Stimulated activated naive CD8-positive, alpha-beta T cell treated with anti-CD3 and anti-CD28 coated beads, Interleukin-15, Interleukin-2, amounts not matched to agents 100 U/mL and 50 U/mL, for 24 hours (primary cell): ENCODE data around the gene CHD9.
"Not testable (repeated sequence)": the region's sequence is repeated elsewhere in the genome, so short reads cannot be mapped to it uniquely, and the experiment has no call there.

ENCODE experiments used
- ATAC-seq: fragments of 150-1000 bp; cut with Tn5 transposase; one replicate; pipeline ENCODE4 v1.10.0; 2021
- DNase-seq: peaks from one replicate; pipeline ENCODE4 v3.0.0; 2021

CHD9 gene

GRCh38 chr16:53131363-53132071 is 76.7 kb downstream of the CHD9 start:
- ATAC-seq: peak; percentile 27
- DNase-seq: peak; percentile 72

GRCh38 chr16:53132406-53132805 is 77.6 kb downstream of the CHD9 start:
- ATAC-seq (no peak), DNase-seq (no peak)

GRCh38 chr16:53135329-53135728 is 80.5 kb downstream of the CHD9 start:
- no peak for ATAC-seq

GRCh38 chr16:53142823-53143568 is 88.2 kb downstream of the CHD9 start:
- ATAC-seq (no peak), DNase-seq (no peak)

More at GRCh38 chr16:53135329-53135728, 80.5 kb downstream of the CHD9 start:
- DNase-seq: no peak

GRCh38 chr16:53147500-53148065 is 92.8 kb downstream of the CHD9 start:
- no peak for ATAC-seq
- DNase-seq: no peak

- ATAC-seq (no peak), DNase-seq (no peak)
Measured at GRCh38 chr16:53150769-53151168, 96.0 kb downstream of the CHD9 start.

- ATAC-seq: no peak
Measured at GRCh38 chr16:53152329-53152728, 97.5 kb downstream of the CHD9 start.

GRCh38 chr16:53153130-53153529 is 98.3 kb downstream of the CHD9 start:
- no peak for ATAC-seq
- no peak for DNase-seq

More at GRCh38 chr16:53152329-53152728, 97.5 kb downstream of the CHD9 start:
- DNase-seq: no peak

- ATAC-seq: no peak
Measured at GRCh38 chr16:53154513-53154912, 99.7 kb downstream of the CHD9 start.

GRCh38 chr16:53156516-53156915 is 101.7 kb downstream of the CHD9 start:
- DNase-seq (no peak), ATAC-seq (no peak)

More at GRCh38 chr16:53154513-53154912, 99.7 kb downstream of the CHD9 start:
- no peak for DNase-seq

- DNase-seq (no peak), ATAC-seq (no peak)
Measured at GRCh38 chr16:53159781-53160436, 105.1 kb downstream of the CHD9 start.

- ATAC-seq (no peak), DNase-seq (no peak)
Measured at GRCh38 chr16:53166099-53166498, 111.3 kb downstream of the CHD9 start.

GRCh38 chr16:53168744-53169143 is 114.0 kb downstream of the CHD9 start:
- DNase-seq (no peak), ATAC-seq (no peak)

- no peak for ATAC-seq
- no peak for DNase-seq
Measured at GRCh38 chr16:53172517-53172916, 117.7 kb downstream of the CHD9 start.

GRCh38 chr16:53175118-53175517 is 120.3 kb downstream of the CHD9 start:
- ATAC-seq (no peak), DNase-seq (no peak)

- DNase-seq (no peak), ATAC-seq (no peak)
Measured at GRCh38 chr16:53176434-53176833, 121.6 kb downstream of the CHD9 start.

GRCh38 chr16:53183442-53183841 is 128.7 kb downstream of the CHD9 start:
- no peak for ATAC-seq

GRCh38 chr16:53185741-53186140 is 130.9 kb downstream of the CHD9 start:
- not testable (repeated sequence) for DNase-seq, ATAC-seq

More at GRCh38 chr16:53183442-53183841, 128.7 kb downstream of the CHD9 start:
- no peak for DNase-seq

- DNase-seq (no peak), ATAC-seq (no peak)
Measured at GRCh38 chr16:53187775-53188174, 133.0 kb downstream of the CHD9 start.

- no peak for ATAC-seq
Measured at GRCh38 chr16:53191413-53191812, 136.6 kb downstream of the CHD9 start.

GRCh38 chr16:53198933-53199332 is 144.1 kb downstream of the CHD9 start:
- peak; percentile 49 for ATAC-seq
- no peak for DNase-seq

More at GRCh38 chr16:53191413-53191812, 136.6 kb downstream of the CHD9 start:
- no peak for DNase-seq

- ATAC-seq (no peak), DNase-seq (no peak)
Measured at GRCh38 chr16:53201900-53202299, 147.1 kb downstream of the CHD9 start.

GRCh38 chr16:53202398-53202797 is 147.6 kb downstream of the CHD9 start:
- DNase-seq: no peak
- ATAC-seq: no peak
